ENCODE data around the gene FAM221A.
"Not testable (repeated sequence)": the region's sequence is repeated elsewhere in the genome, so short reads cannot be mapped to it uniquely, and the experiment has no call there.

Gene FAM221A

DNA sequence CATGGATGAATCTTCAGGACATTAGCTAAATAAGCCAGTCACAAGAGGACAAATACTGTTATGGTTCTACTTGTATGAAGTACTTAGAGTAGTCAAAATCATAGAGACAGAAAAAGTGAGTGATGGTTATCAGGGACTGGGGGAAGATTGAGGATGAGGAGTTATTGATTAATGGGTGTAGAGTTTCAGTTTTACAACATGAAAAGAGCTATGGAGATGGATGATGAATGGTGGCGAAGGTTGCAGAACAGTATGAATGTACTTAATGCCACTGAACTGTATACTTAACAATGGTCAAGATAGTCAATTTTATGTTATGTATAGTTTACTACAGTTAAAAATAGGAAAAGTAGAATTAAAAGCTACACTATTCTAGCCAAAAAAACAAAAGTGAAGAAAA is 37.8 kb downstream of the FAM221A start:
- Mint-ChIP-seq H3K4me1 (ENCODE audit: low read depth) (no peaks in the 10 kb centered on the region), H3K4me3 (no peak overlapping the region), H3K27ac (no peak overlapping the region), H3K36me3 (no peaks in the 10 kb centered on the region), H3K27me3 (no peaks in the 10 kb centered on the region), H3K9me3 (ENCODE audit: low read depth) (no peaks in the 10 kb centered on the region)

DNA sequence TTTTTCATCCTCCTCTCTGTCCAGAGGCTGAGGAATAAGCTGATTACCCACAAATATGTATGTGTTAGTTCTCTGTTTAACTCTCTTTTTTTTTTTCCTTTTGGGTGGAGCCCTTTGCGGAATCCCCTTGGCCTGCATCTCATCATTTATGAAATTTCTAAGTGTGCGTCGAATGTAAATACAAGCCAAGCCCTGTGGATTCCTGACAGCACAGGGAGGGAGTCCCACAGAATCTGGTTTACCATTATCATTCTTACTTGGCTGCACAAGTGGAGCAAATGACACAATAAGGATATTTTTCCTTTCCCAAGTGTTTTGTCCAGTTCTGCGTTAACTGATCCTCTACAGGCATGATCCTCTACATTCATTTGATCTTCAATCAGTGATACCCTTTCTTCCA is 41.5 kb downstream of the FAM221A start:
- Mint-ChIP-seq H3K27me3 (no peaks in the 10 kb centered on the region), H3K9me3 (ENCODE audit: low read depth) (no peaks in the 10 kb centered on the region), H3K4me1 (ENCODE audit: low read depth) (no peaks in the 10 kb centered on the region), H3K4me3 (no peak overlapping the region), H3K36me3 (no peaks in the 10 kb centered on the region), H3K27ac (no peak overlapping the region)

DNA sequence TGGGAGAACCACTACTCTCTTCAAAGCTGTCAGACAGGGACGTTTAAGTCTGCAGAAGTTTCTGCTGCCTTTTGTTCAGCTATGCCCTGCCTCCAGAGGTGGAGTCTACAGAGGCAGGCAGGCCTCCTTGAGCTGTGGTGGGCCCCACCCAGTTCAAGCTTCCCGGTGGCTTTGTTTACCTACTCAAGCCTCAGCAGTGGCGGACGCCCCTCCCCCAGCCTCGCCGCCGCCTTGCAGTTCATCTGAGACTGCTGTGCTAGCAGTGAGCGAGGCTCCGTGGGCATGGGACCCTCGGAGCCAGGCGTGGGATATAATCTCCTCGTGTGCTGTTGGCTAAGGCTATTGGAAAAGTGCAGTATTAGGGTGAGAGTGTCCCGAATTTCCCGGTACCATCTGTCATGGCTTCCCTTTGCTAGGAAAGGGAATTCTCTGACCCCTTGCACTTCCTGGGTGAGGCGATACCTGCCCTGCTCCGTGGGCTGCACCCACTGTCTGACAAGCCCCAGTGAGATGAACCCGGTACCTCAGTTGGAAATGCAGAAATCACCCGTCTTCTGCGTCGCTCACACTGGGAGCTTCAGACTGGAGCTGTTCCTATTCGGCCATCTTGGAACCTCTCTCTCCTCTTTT is 42.7 kb downstream of the FAM221A start:
- H3K27ac Mint-ChIP-seq; H3K4me1 Mint-ChIP-seq (ENCODE audit: low read depth); H3K27me3 Mint-ChIP-seq; H3K4me3 Mint-ChIP-seq; H3K36me3 Mint-ChIP-seq; H3K9me3 Mint-ChIP-seq (ENCODE audit: low read depth): not testable (repeated sequence)

GRCh38 chr7:23724113-23724512 is 44.1 kb downstream of the FAM221A start:
- not testable (repeated sequence) for H3K36me3 Mint-ChIP-seq; H3K4me3 Mint-ChIP-seq; H3K27me3 Mint-ChIP-seq; H3K9me3 Mint-ChIP-seq (ENCODE audit: low read depth); H3K27ac Mint-ChIP-seq; H3K4me1 Mint-ChIP-seq (ENCODE audit: low read depth)

DNA sequence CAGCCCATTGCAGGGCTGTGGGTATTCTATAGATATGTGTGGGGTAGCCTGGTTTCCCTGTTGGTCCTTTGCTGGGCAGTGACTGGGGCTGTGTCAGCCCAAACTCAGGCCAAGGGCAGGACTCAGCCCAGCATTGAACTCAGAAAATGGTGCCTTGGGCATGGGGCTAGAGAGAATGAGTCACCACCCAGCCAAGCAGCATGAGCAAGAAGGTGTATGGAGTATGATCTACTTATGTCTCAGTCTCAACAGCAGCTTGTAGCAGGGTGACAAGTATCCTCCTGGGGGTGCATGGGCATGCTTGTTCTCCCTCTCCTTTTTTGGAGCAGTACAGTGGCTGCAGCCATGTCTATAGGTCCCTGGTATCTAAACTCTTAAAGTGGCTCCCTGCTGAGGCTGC is 62.1 kb downstream of the FAM221A start:
- H3K36me3 Mint-ChIP-seq: peaks cover 8% of the 10 kb centered on the region
- no peaks in the 10 kb centered on the region for H3K4me1 Mint-ChIP-seq (ENCODE audit: low read depth)
- H3K27ac Mint-ChIP-seq: no peak overlapping the region
- H3K27me3 Mint-ChIP-seq: peaks cover 3% of the 10 kb centered on the region
- H3K4me3 Mint-ChIP-seq: no peak overlapping the region
- peaks cover 28% of the 10 kb centered on the region for H3K9me3 Mint-ChIP-seq (ENCODE audit: low read depth)

- peaks cover 9% of the 10 kb centered on the region for H3K36me3 Mint-ChIP-seq
- peaks cover 3% of the 10 kb centered on the region for H3K27me3 Mint-ChIP-seq
- H3K4me1 Mint-ChIP-seq (ENCODE audit: low read depth): no peaks in the 10 kb centered on the region
- H3K27ac Mint-ChIP-seq: no peak overlapping the region
- H3K4me3 Mint-ChIP-seq: no peak overlapping the region
- peaks cover 28% of the 10 kb centered on the region for H3K9me3 Mint-ChIP-seq (ENCODE audit: low read depth)
Measured at GRCh38 chr7:23743226-23743625, 63.2 kb downstream of the FAM221A start.

DNA sequence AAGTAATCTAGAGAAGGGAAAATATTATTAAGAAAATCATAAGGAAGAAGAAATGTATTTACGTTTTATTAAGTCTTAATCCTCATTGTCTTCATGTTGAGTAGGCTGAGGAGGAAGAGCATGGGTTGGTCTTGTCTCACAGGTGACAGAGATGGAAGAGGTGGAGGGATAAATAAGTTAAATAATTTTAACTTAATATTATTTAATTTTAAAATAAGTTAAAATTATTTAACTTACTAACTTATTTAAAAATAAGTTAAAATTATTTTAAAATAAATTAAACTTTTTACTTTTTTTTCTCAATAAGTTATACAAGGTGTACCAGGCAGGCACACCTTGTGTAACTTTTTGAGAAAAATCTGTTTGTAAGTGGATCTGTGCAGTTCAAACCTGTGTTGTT is 66.6 kb downstream of the FAM221A start:
- Mint-ChIP-seq H3K4me1 (ENCODE audit: low read depth) (no peaks in the 10 kb centered on the region), H3K27ac (no peak overlapping the region), H3K27me3 (peaks cover 3% of the 10 kb centered on the region), H3K9me3 (ENCODE audit: low read depth) (peaks cover 28% of the 10 kb centered on the region), H3K36me3 (peaks cover 11% of the 10 kb centered on the region), H3K4me3 (no peak overlapping the region)

DNA sequence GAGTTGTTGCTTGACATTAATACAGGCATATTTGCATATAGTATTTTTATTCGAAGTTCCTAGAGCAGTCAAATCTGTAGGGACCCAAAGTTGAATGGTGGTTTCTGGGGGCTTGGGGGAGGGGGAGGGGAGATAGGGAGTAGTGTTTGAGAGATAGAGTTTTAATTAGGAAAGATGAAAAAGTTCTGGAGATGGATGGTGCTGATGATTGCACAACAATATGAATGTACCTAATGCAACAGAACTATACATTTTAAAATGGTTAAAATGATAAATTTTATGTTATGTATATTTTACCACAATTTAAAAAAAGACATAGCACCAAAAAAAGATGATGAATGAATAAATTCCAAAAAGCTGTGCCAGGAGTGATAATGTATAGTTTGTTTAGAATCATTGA is 71.9 kb downstream of the FAM221A start:
- Mint-ChIP-seq H3K9me3 (ENCODE audit: low read depth) (no peaks in the 10 kb centered on the region), H3K4me3 (no peak overlapping the region), H3K36me3 (peaks cover 8% of the 10 kb centered on the region), H3K4me1 (ENCODE audit: low read depth) (no peaks in the 10 kb centered on the region), H3K27ac (no peak overlapping the region), H3K27me3 (no peaks in the 10 kb centered on the region)

Data from activated naive CD8-positive, alpha-beta T cell (primary cell).